ENCODE data around the gene PRKCE. TPM values are rescaled to one million over a fixed set of nuclear protein-coding genes. Genes with fewer than 3 reads are reported as not detected.

PRKCE gene
- total RNA-seq, 2 experiments from 2014 or later: 24.9 to 26.2 TPM

GRCh38 chr2:45925636-45926366 lies 274.3 kb downstream of the PRKCE start:
- no peak for TF ChIP-seq CTCF (IDR thresholded peaks at IDR 0.05)
- DNase-seq (no peak), ATAC-seq (ENCODE audit: poor library complexity) (no peak)
- no peaks in the 10 kb centered on the region for H3K4me1 Mint-ChIP-seq (ENCODE audit: low read depth)
- H3K27ac ChIP-seq (ENCODE audit: low read depth in 1 of 2, low read length in 2 of 2): no peak overlapping the region
- no peaks in the 10 kb centered on the region for H3K9me3 ChIP-seq (ENCODE audit: control insufficient read depth in 1 of 2, insufficient read depth in 1 of 2, low read length in 2 of 2)
- ChIA-PET CTCF (no interaction called here), POLR2A (no interaction called here)
- H3K27me3 ChIP-seq (ENCODE audit: control insufficient read depth in 1 of 2, insufficient read depth in 2 of 2, low read length in 2 of 2): no peaks in the 10 kb centered on the region
- H3K27ac Mint-ChIP-seq: no peak overlapping the region
- H3K36me3 ChIP-seq (ENCODE audit: insufficient read depth, low read length): no peaks in the 10 kb centered on the region
- no peak overlapping the region for H3K4me3 ChIP-seq (ENCODE audit: low read length)
- H3K9me3 Mint-ChIP-seq: no peaks in the 10 kb centered on the region
- H3K36me3 Mint-ChIP-seq (ENCODE audit: low read depth): no peaks in the 10 kb centered on the region
- no peaks in the 10 kb centered on the region for H3K4me1 ChIP-seq (ENCODE audit: insufficient read depth, low read length)
- intact Hi-C loops (cut with DNase I, micrococcal nuclease): no loop called here
- no peak overlapping the region for H3K4me3 Mint-ChIP-seq
- H3K27me3 Mint-ChIP-seq: no peaks in the 10 kb centered on the region

GRCh38 chr2:45928946-45929345 lies 277.5 kb downstream of the PRKCE start:
- Histone ChIP-seq H3K9me3 (ENCODE audit: control insufficient read depth in 1 of 2, insufficient read depth in 1 of 2, low read length in 2 of 2) (no peaks in the 10 kb centered on the region), H3K4me3 (ENCODE audit: low read length) (no peak overlapping the region)

GRCh38 chr2:45929674-45930395 lies 278.4 kb downstream of the PRKCE start:
- ATAC-seq (ENCODE audit: poor library complexity) (no peak), DNase-seq (peak in 3 of 14 experiments; percentile 11 to 34 (median 12))
- intact Hi-C loops (cut with DNase I, micrococcal nuclease): no loop called here
- Mint-ChIP-seq H3K27ac (no peak overlapping the region), H3K4me3 (no peak overlapping the region), H3K27me3 (no peaks in the 10 kb centered on the region), H3K36me3 (ENCODE audit: low read depth) (no peaks in the 10 kb centered on the region), H3K4me1 (ENCODE audit: low read depth) (no peaks in the 10 kb centered on the region), H3K9me3 (no peaks in the 10 kb centered on the region)
- no peaks in the 10 kb centered on the region for H3K4me1 ChIP-seq (ENCODE audit: insufficient read depth, low read length)
- ChIA-PET CTCF (no interaction called here), POLR2A (no interaction called here)
- no peaks in the 10 kb centered on the region for H3K27me3 ChIP-seq (ENCODE audit: control insufficient read depth in 1 of 2, insufficient read depth in 2 of 2, low read length in 2 of 2)
- H3K27ac ChIP-seq (ENCODE audit: low read depth in 1 of 2, low read length in 2 of 2): no peak overlapping the region
- no peaks in the 10 kb centered on the region for H3K9me3 ChIP-seq (ENCODE audit: control insufficient read depth in 1 of 2, insufficient read depth in 1 of 2, low read length in 2 of 2)
- no peak overlapping the region for H3K4me3 ChIP-seq (ENCODE audit: low read length)
- no peak for TF ChIP-seq CTCF (IDR thresholded peaks at IDR 0.05)
- H3K36me3 ChIP-seq (ENCODE audit: insufficient read depth, low read length): no peaks in the 10 kb centered on the region

More at GRCh38 chr2:45928946-45929345, 277.5 kb downstream of the PRKCE start:
- H3K4me3 Mint-ChIP-seq: no peak overlapping the region
- TF ChIP-seq CTCF (IDR thresholded peaks at IDR 0.05): no peak
- no peaks in the 10 kb centered on the region for H3K4me1 Mint-ChIP-seq (ENCODE audit: low read depth)
- no peaks in the 10 kb centered on the region for H3K4me1 ChIP-seq (ENCODE audit: insufficient read depth, low read length)
- no peak overlapping the region for H3K27ac ChIP-seq (ENCODE audit: low read depth in 1 of 2, low read length in 2 of 2)
- H3K9me3 Mint-ChIP-seq: no peaks in the 10 kb centered on the region
- ATAC-seq (ENCODE audit: poor library complexity): no peak
- no peaks in the 10 kb centered on the region for H3K27me3 Mint-ChIP-seq
- intact Hi-C loops (cut with DNase I, micrococcal nuclease): no loop called here
- H3K36me3 ChIP-seq (ENCODE audit: insufficient read depth, low read length): no peaks in the 10 kb centered on the region
- no peak for DNase-seq
- H3K27me3 ChIP-seq (ENCODE audit: control insufficient read depth in 1 of 2, insufficient read depth in 2 of 2, low read length in 2 of 2): no peaks in the 10 kb centered on the region
- CTCF ChIA-PET: no interaction called here
- H3K36me3 Mint-ChIP-seq (ENCODE audit: low read depth): no peaks in the 10 kb centered on the region
- POLR2A ChIA-PET: interaction anchor here (0.7 kb wide), 1 partner anchor 11 kb away, joined by 4 read pairs; no protein-coding TSS in a partner anchor
- H3K27ac Mint-ChIP-seq: no peak overlapping the region
